ENCODE measurements around the gene TRPV6.

DNA sequence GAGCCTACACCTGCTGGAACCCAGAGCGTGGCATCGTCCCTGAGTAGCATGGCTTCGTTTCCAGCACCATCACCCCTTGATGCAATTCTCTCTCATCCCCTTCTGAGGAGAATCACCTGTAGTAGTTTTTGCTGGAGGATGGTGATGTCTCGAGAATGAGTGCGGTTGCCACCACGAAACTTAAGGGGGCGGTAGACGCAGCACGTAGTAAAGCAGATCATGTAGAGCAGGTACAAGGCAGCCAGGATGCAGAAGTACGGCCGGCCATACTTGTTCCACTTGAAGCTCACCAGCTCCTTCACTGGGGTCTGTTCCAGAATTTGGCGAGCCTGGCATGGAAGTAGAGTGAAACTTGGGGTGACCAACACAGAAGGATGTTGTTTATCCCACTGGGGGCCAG is 39.9 kb upstream of the TRPV6 start:
- TF ChIP-seq CTCF (IDR thresholded peaks at IDR 0.05): no peak
- no peak for TF ChIP-seq POLR2A (IDR thresholded peaks at IDR 0.05)
